GM19023 (cell line): ENCODE results near the gene DDX24.

Experiments
- ATAC-seq: cut with Tn5 transposase; IDR thresholded peaks from one replicate; pipeline ENCODE4 v1.9.1; 2021; ENCODE audit warnings: mild to moderate bottlenecking, moderate library complexity; ENCODE audit not compliant: unreplicated experiment

The DDX24 gene

DNA sequence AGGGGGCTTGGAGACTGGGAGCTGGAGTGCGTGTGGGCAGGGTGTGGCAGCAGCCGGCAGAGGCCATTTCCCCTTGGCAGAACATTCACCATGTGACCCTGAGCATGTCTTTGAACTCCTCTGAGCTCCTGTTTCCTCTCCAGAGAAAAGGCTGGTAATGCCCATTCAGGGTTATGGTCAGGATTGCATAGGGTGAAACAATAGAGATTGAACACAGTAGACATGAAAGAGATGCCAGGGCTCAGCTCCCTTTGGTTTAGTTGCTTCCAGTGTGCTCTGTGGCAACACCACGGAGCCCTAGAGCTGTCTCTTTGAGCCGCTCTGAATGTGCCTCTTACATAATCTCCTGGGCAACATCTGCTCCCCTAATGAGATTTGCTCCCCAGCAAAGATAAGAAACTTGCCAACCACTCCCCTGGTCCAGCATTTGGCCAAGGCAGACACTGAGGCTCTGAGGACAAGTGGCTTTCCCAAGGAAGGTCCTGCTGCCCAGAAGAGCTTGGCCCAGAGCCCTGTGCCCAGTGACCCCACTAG lies 34.1 kb upstream of the DDX24 start:
- no peak for ATAC-seq

DNA sequence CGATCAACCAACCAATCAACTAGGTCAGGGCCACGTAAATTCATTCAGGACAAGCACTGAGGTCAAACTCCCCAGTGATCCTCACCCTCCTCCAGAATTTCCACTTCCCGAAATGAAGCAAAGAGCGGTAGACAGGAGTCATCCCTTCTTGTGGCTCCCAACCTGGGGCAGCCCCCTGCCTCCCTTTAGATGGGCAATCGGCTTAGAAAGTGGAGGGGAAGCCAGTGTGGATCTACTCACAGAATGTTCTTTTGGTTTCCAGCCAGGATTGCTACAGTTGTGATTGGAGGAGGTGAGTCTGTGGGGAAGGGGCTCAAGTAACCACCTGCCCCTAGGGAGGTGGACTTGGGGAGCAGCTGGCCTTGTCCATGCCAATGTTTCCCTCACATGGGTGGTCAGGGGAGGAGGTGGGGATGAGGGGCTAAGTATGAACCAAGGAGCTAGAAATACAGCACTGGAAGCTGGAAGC lies 33.6 kb upstream of the DDX24 start:
- ATAC-seq: no peak

DNA sequence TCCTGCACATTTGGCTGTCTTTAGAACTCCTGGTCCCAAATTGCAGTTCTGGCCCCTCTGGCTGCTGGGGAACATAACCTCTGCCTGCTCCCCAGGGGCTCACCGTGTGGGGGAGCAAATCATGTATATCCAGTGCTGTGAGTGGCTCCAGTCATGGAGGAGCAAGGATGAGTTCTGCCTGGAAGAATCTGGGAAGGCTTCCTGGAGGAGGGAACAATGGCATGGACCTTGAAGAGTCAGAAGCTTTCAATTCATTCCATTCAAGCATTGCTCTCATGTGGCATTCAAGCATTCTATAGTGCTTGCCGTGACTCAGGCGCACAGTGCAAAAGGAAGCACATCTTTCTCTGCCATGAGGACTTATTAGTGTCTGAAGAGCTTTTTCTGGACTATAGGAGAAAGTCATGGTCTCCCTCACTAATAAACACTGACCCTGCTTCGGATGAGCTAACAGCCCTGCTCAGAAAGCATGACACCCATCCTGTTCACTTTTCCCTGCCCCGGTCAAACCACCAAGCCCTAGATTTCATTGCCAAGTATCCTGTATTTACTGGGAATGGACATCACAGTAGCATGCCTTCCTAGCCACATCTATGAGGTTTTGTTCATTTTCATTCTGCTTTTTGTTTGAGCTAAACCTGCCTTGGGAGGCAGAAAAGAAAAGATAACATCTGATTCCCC lies 33.0 kb upstream of the DDX24 start:
- ATAC-seq: no peak

DNA sequence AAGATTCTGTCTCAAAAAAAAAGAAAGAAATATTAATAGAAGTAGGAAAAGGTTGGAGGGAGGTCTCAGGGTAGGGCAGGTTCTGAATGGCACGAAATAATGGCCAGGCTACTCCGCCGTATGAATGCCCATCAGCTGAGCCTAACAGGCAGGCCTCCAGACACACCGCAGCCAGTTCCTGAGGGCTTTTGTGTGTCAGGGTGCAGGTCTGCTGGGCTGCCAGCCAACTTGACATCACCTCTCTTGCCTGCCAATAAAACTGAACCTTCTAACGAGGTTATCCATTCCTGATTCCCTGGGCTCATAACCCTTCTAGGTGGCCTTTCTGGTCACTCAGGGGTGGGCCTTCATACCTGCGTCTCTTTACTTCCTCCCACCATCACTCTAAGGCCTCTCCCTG lies 32.5 kb upstream of the DDX24 start:
- no peak for ATAC-seq

DNA sequence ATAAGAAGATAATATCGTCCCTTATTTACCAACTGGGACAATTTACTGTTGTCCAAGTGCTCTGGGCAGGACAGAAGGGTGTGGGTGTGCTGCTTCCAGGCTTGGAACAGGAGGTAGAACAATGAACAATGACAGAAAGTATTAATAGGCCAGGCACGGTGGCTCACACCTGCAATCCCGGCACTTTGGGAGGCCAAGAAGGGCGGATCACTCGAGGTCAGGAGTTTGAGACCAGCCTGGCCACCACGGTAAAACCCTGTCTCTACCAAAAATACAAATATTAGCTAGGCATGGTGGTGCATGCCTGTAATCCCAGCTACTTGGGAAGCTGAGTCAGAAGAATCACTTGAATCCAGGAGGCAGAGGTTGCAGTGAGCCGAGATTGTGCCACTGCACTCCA lies 32.1 kb upstream of the DDX24 start:
- no peak for ATAC-seq

DNA sequence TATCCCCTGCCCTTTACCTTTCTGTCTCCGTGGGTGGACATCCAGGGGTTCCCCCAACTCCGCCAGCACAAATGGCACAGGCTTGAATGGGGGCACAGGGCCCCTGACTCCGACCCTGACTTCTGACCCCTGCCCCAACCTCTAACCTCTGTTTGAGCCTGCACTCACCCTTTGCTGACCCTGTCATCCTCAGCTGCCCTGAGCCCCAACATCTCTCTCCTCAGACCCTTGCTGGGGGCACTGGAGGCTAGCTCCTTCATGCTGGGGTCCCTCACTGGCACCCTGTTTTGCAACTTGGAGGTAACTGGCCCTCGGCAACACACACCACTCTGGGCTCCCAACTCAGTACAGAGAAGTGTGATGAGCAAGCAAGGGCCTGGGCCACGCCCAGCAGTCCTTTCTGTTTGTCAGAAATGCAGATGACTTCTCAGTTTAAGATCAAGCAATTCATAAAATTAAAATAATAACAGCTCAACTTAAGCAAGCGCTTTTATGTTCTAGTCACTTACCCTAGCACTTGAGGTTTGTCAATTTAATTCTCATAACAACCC lies 31.6 kb upstream of the DDX24 start:
- ATAC-seq: no peak

DNA sequence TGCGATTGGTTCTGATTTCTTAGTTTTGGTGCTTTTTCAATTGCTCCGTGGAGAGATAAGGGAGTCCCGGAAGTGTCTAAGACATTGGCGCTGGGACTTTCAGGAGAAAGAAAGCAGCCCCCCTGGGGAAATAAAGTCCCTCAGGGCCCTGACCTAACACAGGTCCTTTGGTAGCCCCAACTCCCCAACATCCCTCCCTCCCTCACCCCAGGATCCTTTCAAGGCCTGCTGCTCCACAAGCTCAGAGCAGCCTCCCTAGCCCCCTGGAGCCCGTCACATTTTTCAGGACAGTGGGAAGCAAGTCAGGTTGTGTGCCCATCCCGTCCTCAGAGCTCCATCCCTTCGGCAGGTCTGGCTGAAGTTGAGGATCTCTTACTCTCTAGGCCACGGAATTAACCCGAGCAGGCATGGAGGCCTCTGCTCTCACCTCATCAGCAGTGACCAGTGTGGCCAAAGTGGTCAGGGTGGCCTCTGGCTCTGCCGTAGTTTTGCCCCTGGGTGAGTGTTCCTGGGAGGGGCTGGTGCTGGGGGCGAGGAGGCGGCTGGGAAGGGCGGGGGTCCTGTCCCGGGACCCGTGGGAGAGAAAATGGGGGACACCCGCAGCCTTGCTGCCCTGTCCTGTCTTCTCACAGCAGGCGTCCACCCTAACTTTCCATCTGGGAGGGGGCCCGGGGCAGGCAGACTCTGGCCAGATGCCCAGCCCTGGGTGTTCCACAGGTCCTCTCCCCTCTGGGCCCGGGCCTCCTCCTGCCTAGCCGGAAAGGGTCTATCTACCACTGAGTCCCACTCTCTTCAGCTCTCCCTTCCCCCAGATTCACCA lies 30.5 kb upstream of the DDX24 start:
- ATAC-seq: no peak

DNA sequence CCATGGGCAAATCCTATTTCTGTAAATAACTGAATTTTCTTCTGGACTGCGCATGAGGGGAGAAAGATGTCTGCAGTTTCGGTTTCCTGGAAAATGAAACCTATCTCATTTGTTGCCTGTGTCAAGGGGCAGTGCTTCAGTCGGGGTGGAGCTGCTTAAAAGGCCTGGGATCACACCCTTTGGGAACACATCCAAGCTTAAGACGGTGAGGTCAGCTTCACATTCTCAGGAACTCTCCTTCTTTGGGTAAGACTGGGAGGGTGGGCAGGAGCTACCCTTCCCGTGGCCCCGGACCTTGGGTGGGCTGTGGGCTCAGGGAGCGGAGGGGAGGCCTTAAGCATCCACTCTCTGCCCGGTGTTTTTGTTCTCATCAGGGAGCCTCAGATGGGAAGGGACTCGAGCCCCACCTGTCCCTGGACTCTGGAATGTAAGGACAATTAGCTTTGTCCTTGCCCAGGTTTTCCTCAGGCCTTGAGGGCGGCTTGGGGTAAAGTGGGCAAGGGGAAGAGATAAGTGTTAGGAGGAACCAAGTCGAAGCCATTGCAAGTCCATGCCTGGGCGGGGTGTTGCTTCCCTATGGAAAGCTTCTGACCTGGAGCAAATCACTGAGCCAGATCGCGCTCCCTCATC lies 29.7 kb upstream of the DDX24 start, which contains the start of gene IFI27:
TSS of gene IFI27 (plus strand) at position 185 of the 630 bp plus-strand sequence.
- no peak for ATAC-seq

DNA sequence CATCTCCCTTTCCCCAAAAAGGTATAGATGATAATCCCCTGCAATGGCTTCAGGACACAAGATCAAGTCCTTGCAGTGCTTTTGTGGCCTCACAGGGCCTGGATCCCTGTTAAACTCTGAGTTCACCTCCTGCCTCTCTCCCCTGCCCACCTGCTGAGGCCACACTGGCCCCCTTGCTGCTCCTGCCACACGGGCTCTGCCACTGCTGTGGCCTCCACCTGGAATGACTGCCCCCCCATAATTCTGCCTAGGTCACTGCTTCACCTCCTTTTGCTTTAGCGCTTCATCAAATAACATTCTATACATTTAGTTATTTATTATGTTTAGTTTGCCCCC lies 28.9 kb upstream of the DDX24 start:
- ATAC-seq: no peak

DNA sequence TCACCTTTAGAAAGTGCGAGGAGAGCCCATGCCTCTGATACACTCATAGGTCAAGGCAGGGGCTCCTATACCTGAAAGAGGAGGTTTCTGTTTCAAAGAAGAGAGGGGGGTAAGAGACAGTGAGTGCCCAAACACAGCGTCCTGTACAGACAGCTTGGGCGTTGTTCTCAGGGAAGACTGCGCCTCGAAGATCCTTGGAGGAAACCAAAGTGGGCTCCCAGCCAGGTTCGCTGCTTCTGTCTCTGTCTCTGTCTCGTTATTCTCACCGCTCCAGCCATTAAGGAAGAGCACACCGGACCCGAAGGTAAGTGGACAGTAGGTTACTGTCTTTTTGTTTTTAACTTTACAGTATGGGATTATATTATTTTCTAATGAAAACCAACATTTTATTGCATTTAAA lies 23.7 kb upstream of the DDX24 start:
- no peak for ATAC-seq

DNA sequence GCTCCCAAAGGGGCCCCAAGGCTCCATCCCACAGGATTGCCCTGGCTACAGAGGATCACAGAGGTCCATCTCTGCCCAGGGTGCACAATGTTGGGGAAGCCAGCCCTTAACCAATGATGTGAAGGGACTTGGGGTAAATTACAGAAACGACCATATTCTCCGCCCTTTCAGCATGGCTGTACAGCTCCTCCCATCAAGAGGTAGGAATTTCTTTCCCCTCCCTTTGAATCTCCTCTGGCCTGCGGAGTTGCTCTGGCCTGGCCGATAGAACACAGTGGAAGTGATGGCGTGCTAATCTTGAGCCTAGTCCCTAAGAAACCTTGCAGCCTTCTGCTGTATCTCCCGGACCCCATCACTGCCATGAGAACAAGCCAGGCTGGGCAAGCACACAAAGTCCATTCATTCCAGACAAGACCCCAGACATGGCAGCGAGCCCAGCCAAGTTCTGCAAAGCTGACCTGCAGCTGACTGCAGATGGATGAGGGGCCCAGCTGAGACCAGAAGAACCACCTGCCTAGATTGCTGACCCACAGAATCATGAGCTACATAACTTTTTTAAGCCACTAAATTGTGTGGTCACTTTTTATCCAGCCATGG lies 22.6 kb upstream of the DDX24 start:
- ATAC-seq: no peak

DNA sequence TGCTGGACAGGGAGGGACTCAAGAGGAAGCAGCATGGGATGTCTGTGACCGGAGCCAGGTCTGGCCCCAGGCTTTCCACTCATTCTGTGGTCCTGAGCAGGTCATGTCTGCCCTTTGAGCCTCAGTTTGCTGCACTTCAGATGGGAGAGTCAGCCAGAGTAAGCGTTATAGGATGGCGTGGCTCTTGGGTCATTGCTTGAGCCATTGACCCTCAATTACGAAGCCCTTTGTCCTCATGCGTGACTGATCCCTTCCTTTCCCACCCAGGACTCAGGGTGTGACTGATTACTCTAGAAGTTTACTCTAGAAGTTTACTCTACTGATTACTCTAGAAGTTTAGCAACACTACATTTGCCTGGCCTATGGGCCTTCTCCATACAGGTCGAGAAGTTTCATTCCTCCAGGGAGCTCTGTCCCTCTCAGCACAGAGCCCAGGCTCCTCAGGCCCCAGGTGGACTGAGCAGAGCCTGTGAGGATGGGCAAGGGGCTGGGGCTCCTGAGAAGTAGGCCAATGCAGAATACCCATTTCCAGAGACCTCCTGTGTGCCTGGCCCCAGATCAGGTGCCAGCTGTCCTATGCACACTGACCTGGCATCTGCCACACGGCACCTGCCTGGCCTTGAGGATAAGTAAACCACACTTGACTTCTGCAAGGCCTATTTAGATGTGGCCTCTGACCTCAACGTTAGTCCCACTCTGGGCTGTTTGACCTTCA lies 21.9 kb upstream of the DDX24 start:
- no peak for ATAC-seq

DNA sequence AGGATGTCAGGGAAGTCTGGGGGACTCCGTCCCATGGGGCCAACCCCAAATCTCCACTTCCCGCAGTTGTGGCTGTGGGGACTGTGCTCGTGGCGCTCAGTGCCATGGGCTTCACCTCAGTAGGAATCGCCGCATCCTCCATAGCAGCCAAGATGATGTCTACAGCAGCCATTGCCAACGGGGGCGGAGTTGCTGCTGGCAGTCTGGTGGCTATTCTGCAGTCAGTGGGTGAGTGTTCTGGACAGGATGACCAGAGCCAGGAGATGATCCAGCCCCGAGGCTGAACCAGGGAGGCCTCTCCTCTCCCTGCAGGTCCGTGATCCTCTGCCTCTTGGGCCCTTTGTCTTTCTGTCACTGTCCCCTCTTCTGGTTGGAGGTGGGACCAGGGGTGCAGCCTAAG lies 20.7 kb upstream of the DDX24 start:
- ATAC-seq: no peak

DNA sequence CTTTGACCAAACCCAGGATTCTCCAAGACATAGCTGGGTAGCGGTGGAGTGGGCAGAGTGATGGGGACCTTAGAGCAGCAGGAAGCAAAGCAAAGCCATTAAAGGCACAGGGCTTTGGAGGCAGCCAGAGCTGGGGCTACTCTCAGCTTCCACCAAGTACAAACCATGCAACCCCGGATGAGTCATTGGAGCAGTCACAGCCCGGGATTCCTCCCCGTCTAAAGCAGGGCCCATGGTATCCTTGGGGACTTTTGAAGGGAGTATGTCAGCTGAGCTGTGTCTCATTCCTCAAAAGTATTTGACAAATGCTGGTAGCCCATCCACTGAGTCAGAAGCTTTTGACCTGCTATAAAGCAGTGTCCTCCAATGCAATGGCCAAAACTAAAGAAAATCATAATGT lies 19.8 kb upstream of the DDX24 start:
- ATAC-seq: no peak

DNA sequence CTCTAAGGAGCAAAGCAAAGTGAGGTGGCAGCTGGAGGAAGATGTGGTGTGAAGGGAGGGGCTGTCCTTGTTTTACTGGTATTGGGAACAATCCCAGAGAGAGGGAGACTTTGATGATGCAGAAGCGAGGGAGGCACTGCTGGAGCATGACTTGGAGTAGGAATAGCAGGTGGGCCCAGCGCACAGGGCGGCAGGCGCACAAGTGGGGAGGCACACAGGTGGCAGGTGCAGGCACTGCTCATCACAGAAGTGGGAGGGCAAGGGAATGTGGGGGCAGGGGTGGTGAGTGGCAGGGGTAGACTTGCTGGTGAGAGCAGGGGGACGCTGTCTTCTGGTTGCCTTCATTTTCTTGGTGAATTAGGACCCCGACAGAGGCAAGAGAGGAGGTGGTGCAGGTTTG lies 18.0 kb upstream of the DDX24 start:
- ATAC-seq: no peak

DNA sequence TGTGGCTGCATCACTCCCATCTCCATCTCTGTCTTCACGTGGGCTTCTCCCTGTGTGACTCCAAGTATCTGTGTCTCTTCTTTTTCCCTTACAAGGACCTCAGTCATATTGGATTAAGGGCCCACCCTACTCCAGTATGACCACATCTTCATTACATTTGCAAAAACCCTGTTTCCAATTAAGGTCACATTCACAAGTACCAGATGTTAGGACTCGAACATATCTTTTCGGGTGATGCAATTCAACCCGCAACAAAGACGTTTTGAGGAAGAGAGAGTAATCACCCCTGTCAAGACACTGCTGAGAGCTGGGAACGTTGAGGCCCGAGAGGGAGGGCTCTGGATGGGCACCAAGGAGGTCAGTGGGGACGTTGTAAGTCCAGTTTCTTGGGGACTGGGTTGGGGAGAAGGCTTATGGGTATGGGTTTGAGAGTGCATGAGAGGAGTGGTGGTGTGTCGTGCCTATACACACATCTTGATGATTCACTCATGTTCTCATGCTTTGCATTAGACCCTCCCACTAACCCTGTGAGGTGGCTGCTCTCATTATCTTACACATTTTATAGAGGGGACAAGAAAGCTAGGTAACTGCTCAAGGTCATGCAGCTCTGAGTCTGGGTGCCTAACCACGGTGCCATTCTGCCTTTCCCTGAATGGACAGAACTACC lies 17.5 kb upstream of the DDX24 start:
- no peak for ATAC-seq

DNA sequence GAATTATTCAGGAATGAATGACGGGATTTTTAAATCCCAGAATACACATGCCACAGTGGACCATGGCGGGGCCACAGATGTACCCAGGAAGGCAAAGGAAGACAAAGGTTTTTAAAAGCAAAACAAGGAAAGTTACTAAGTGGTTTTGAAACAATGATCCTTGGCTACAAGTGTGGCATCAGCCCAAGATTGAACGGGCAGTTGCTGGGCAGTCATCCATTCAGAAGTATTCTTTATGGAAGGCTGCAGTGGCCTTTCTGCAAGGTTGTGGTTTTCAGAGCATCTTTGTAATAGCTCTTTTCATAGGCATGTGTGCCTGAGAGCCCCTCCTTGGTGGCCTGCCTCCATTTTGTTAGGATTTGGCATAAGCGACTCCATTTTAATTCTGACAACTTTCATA lies 16.1 kb upstream of the DDX24 start:
- ATAC-seq: no peak

DNA sequence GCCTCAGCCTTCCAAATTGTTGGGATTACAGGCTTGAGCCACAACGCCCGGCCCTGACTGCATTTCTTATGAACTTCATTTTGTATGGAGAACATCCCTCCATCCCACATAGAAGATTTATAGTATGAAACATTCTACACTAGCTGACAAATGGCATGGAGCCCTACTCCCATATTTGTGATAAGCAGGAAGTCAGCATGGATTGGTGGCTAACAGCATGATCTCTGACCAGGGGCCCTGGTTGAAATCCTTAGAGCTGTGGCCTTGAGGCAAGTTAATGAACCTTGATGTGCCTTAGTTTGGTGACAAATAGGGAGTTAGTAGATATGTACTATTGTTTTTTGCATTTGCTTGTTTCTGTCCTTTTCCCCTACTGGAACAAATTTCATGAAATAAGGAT lies 12.4 kb upstream of the DDX24 start:
- no peak for ATAC-seq

DNA sequence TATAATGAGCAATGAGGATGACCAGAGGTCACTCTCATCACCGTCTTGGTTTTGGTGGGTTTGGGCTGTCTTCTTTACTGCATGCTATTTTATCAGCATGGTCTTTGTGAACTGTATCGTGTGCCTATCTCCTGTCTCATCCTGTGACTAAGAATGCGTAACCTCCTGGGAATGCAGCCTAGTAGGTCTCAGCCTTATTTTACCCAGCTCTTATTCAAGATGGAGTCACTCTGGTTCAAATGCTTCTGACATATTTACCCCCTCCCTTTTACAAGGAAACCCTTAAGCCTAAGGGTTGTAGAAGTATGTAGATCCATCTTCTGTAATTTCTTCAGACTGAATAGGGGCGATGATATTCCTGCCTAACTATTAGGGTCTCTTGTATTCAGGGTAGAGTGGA lies 8.5 kb upstream of the DDX24 start:
- no peak for ATAC-seq

DNA sequence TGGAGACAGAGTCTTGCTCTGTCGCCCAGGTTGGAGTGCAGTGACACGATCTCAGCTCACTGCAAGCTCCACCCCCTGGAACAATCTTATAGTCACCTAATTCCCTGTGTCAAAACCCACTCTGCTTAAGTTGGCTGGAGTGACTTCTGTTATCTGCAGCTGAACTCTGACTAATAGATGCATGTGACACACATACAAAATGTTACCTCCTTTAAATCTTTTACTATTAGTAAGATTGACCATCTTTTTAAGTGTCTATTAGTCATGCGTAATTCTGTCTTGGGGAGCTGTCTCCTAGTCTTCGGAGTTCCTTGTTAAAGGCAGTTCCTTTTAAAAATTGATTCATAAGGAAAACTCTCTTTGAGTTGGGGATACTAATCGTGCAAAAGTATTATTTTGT lies 7.5 kb upstream of the DDX24 start:
- no peak for ATAC-seq
